PC-3 (cell line): ENCODE results near the gene RIMS4.

Source experiments
- CTCF ChIP-seq: fragments of 300-600 bp; sonication (generic); conservative IDR thresholded peaks from 2 replicates; pipeline ENCODE4 v1.5.1; 2017; ENCODE audit warnings: antibody characterized with exemption, low read depth, mild to moderate bottlenecking, low read length
- EZH2 ChIP-seq: fragments of 300-600 bp; sonication (generic); IDR thresholded peaks from one replicate; pipeline ENCODE4 v1.6.1; 2017; ENCODE audit warnings: antibody characterized with exemption, mild to moderate bottlenecking, low read length; ENCODE audit not compliant: unreplicated experiment

GRCh38 chr20:44721785-44722054 is 88.6 kb downstream of the RIMS4 start:
- TF ChIP-seq CTCF (no peak), EZH2 (no peak)
